ENCODE measurements around the gene MORC2.
A peak's percentile ranks its signal among the peaks of the same experiment; 100 is the strongest.

MORC2 gene

DNA sequence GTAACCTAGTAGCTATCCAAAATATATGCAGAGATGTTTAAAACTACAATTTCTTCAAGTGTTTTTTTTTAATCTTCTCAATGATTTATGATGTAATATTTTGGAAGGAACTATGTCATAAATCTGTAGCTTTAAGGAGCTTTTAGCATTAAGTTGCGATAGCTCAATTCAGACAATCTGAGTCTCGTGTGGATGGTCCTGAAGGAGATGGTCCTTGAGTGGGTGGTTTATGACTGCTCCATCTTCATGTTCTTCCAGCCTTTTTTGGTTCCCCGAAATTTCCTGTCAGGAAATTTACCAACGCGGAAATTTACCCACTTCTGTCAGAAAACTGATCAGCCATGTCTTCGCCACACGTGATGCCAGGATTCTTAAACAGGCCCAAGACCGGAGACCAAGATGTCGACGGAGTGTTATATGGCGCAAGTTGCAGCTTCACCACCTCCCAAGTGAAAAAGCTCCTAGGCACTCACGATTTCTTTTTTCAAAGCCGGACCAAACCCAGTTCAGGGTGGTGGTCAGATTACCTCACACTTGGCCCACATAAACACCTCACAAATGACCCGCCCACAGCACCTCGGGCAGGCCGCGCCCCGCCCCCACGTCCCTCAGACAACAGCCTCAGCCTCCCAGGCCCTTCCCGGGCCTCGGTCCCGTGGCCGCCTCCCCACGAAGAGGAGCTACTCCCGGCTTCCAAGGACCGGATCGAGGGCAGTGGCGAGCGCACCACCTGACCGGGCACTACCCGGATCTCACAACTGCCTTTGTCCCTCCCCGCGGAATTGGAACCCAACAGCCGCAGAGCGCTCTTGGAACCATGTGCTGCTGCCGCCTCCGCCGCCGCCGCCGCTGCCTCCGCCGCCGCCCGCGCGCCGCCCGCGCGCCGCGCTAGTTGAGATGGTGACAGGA lies at the start of gene MORC2:
TSS of gene MORC2 (minus strand) at position 760 of the 909 bp plus-strand sequence. CDS start 885 bp downstream, outside the sequence.
- H3K4me3 ChIP-seq (ENCODE audit: low read depth, low read length) = peak within 1 kb of the TSS; percentile 87
- TF ChIP-seq, protein P1, sequence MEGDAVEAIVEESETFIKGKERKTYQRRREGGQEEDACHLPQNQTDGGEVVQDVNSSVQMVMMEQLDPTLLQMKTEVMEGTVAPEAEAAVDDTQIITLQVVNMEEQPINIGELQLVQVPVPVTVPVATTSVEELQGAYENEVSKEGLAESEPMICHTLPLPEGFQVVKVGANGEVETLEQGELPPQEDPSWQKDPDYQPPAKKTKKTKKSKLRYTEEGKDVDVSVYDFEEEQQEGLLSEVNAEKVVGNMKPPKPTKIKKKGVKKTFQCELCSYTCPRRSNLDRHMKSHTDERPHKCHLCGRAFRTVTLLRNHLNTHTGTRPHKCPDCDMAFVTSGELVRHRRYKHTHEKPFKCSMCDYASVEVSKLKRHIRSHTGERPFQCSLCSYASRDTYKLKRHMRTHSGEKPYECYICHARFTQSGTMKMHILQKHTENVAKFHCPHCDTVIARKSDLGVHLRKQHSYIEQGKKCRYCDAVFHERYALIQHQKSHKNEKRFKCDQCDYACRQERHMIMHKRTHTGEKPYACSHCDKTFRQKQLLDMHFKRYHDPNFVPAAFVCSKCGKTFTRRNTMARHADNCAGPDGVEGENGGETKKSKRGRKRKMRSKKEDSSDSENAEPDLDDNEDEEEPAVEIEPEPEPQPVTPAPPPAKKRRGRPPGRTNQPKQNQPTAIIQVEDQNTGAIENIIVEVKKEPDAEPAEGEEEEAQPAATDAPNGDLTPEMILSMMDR (IDR thresholded peaks at IDR 0.05; ENCODE audit: borderline replicate concordance, insufficient read depth, low read depth, low read length) = no peak

GRCh38 chr22:31005535-31005934 lies 37.0 kb upstream of the MORC2 start:
- TF ChIP-seq, protein P1 (IDR thresholded peaks at IDR 0.05; ENCODE audit: borderline replicate concordance, insufficient read depth, low read depth, low read length) = no peak
- no peak overlapping the region for H3K4me3 ChIP-seq (ENCODE audit: low read depth, low read length)

DNA sequence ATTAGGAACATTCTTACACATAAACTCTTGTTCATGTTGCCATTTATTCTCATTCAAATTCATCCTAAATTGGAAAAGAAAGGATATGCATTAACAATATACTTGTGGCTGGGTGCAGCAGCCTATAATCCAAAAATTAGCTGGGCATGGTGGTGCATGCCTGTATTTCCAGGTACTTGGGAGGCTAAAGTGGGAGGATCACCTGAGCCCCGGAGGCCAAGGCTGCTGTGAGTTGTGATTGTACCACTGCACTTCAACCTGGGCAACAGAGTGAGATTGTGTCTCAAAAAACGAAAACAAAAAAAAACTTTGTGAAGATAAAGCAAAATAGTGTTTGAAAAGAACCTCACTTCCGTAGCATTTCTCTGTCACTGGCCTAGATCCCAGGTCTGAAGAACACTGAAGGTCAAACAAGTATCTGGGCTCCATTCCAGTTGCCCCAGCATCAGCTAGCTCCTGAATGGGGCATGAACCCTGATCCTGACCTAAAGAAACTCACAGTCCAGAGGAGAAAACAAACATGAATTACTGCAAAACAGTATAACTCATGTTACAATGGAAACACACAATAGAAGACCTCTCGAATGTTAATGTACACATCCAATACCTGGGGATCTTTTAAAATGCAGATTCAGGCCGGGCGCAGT lies 32.7 kb upstream of the MORC2 start:
- H3K4me3 ChIP-seq (ENCODE audit: low read depth, low read length) = no peak overlapping the region
- TF ChIP-seq, protein P1 (IDR thresholded peaks at IDR 0.05; ENCODE audit: borderline replicate concordance, insufficient read depth, low read depth, low read length) = no peak

DNA sequence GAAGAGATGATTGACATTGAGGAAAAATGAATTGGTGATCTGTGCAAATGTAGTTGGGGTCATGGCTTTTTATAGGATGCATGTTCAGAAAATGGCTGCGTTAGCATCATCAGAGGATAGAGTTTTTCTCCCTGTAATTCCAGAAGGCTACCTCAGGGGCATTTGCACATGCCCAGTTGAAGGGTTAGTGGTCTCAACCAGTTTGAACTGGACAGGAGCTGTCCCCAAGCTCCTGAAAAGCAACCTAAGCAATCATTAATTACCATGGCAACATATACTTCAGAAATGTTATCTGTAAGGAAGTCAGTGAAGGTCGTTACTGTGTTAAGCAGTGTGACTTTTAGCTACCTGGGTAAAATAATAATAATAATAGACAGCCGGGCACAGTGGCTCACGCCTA lies 29.8 kb upstream of the MORC2 start:
- TF ChIP-seq, protein P1 (IDR thresholded peaks at IDR 0.05; ENCODE audit: borderline replicate concordance, insufficient read depth, low read depth, low read length) = no peak

GRCh38 chr22:30996462-30996861 lies 27.9 kb upstream of the MORC2 start:
- TF ChIP-seq, protein P1 (IDR thresholded peaks at IDR 0.05; ENCODE audit: borderline replicate concordance, insufficient read depth, low read depth, low read length) = no peak
- H3K4me3 ChIP-seq (ENCODE audit: low read depth, low read length) = no peak overlapping the region

More for the DNA sequence above, 29.8 kb upstream of the MORC2 start:
- H3K4me3 ChIP-seq (ENCODE audit: low read depth, low read length) = no peak overlapping the region

- TF ChIP-seq, protein P1 (IDR thresholded peaks at IDR 0.05; ENCODE audit: borderline replicate concordance, insufficient read depth, low read depth, low read length) = no peak
These were observed 26.4 kb upstream of the MORC2 start for GRCh38 chr22:30994960-30995359.

More at GRCh38 chr22:30994960-30995359, 26.4 kb upstream of the MORC2 start:
- no peak overlapping the region for H3K4me3 ChIP-seq (ENCODE audit: low read depth, low read length)
